IMR-90 (cell line): ENCODE results near the gene D2HGDH. TPM values are rescaled to one million over a fixed set of nuclear protein-coding genes. Genes with fewer than 3 reads are reported as not detected.

Experiments
- ATAC-seq: fragments of 200-7000 bp; cut with Tn5 transposase; 2 replicates; pipeline ENCODE4 v1.9.1; 2020; ENCODE audit warnings: low read depth, mild to moderate bottlenecking, moderate library complexity
- BruUV-seq: library from RNA; stranded (reverse); fragments of 400-500 nt; replicated peaks from 2 replicates; lab custom pipeline; 2021; lab: Mats Ljungman, UMichigan
- CTCF ChIA-PET: fragments of 300-600 bp; formaldehyde crosslinking; extraction: SDS; loops from one replicate; lab custom pipeline; 2021; ENCODE audit warnings: antibody characterized with exemption; lab: Yijun Ruan, JAX
- POLR2A ChIA-PET: fragments of 300-600 bp; sonication (Branson Sonifier 250); formaldehyde crosslinking; loops from one replicate; lab custom pipeline; 2022; ENCODE audit warnings: antibody characterized with exemption; ENCODE audit not compliant: unreplicated experiment; lab: Charles Lee
- DNase-seq: peaks from one replicate; pipeline ENCODE4 v3.0.0; 2013
- H2AFZ ChIP-seq: replicated peaks from 2 replicates; pipeline ENCODE3; 2013; ENCODE audit warnings: low read length, mild to moderate bottlenecking; ENCODE audit not compliant: poor library complexity
- H2AK5ac ChIP-seq: 2 replicates; pipeline ENCODE4 v1.6.1; 2013; ENCODE audit warnings: low read depth, low read length, inconsistent platforms
- H2AK9ac ChIP-seq: replicated peaks from 2 replicates; pipeline ENCODE3; 2013; ENCODE audit warnings: mild to moderate bottlenecking, low read depth, low read length, moderate library complexity; ENCODE audit not compliant: poor library complexity
- H2BK120ac ChIP-seq: 2 replicates; pipeline ENCODE4 v1.6.1; 2013; ENCODE audit warnings: low read depth, low read length, inconsistent platforms
- H2BK15ac ChIP-seq: 3 replicates; pipeline ENCODE4 v1.6.1; 2013; ENCODE audit warnings: low read depth, low read length, inconsistent platforms
- H2BK20ac ChIP-seq: 2 replicates; pipeline ENCODE4 v1.6.1; 2013; ENCODE audit warnings: low read depth, mild to moderate bottlenecking, inconsistent platforms, low read length, moderate library complexity
- H2BK5ac ChIP-seq: 2 replicates; pipeline ENCODE4 v1.6.1; 2013; ENCODE audit warnings: mild to moderate bottlenecking, low read depth, low read length, inconsistent platforms; ENCODE audit not compliant: poor library complexity, severe bottlenecking
- H3K14ac ChIP-seq: replicated peaks from 2 replicates; pipeline ENCODE4 v1.6.1; 2013; ENCODE audit warnings: low read depth, low read length, inconsistent platforms
- H3K18ac ChIP-seq: 2 replicates; pipeline ENCODE4 v1.6.1; 2013; ENCODE audit warnings: low read depth, low read length, control low read depth
- H3K23ac ChIP-seq: 2 replicates; pipeline ENCODE4 v1.6.1; 2013; ENCODE audit warnings: low read depth, low read length, inconsistent platforms
- H3K27ac ChIP-seq: 2 replicates; pipeline ENCODE4 v1.5.1; 2013; ENCODE audit warnings: mild to moderate bottlenecking, control low read depth, low read length; ENCODE audit not compliant: insufficient read depth
- H3K27me3 ChIP-seq: 2 replicates; pipeline ENCODE4 v1.6.1; 2013; ENCODE audit warnings: low read length; ENCODE audit not compliant: control insufficient read depth, insufficient read depth
- H3K36me3 ChIP-seq: 2 replicates; pipeline ENCODE4 v1.6.1; 2013; ENCODE audit warnings: low read length, mixed read lengths; ENCODE audit not compliant: control insufficient read depth, insufficient read depth
- H3K4ac ChIP-seq: 2 replicates; pipeline ENCODE4 v1.6.1; 2013; ENCODE audit warnings: low read depth, low read length, inconsistent platforms
- H3K4me1 ChIP-seq: 2 replicates; pipeline ENCODE4 v1.6.1; 2013; ENCODE audit warnings: low read length, mixed read lengths; ENCODE audit not compliant: control insufficient read depth, insufficient read depth
- H3K4me2 ChIP-seq: 2 replicates; pipeline ENCODE4 v1.6.1; 2013; ENCODE audit warnings: low read depth, mild to moderate bottlenecking, control low read depth, low read length, moderate library complexity
- H3K4me3 ChIP-seq: 2 replicates; pipeline ENCODE4 v1.5.1; 2013; ENCODE audit warnings: low read depth, mild to moderate bottlenecking, control low read depth, low read length, moderate library complexity; ENCODE audit not compliant: insufficient read depth
- H3K56ac ChIP-seq: 2 replicates; pipeline ENCODE4 v1.6.1; 2013; ENCODE audit warnings: low read length, inconsistent platforms; ENCODE audit not compliant: insufficient read depth; ENCODE audit errors: extremely low read depth
- H3K79me1 ChIP-seq, 2 experiments: 2 replicates each; pipeline ENCODE4 v1.6.1; 2013; ENCODE audit warnings: low read length in 2 of 2, inconsistent platforms in 1 of 2, low read depth in 1 of 2
- H3K9ac ChIP-seq: 2 replicates; pipeline ENCODE4 v1.6.1; 2013; ENCODE audit warnings: low read depth, low read length, control low read depth
- H3K9me1 ChIP-seq: 2 replicates; pipeline ENCODE4 v1.6.1; 2013; ENCODE audit warnings: low read length, inconsistent platforms; ENCODE audit not compliant: insufficient read depth
- H3K9me3 ChIP-seq: 2 replicates; pipeline ENCODE4 v1.6.1; 2013; ENCODE audit warnings: low read length; ENCODE audit not compliant: control insufficient read depth, insufficient read depth
- H4K20me1 ChIP-seq: 2 replicates; pipeline ENCODE4 v1.6.1; 2013; ENCODE audit warnings: low read length, inconsistent platforms; ENCODE audit not compliant: insufficient read depth
- H4K5ac ChIP-seq: 2 replicates; pipeline ENCODE4 v1.6.1; 2013; ENCODE audit warnings: mild to moderate bottlenecking, low read depth, low read length, control low read depth
- H4K8ac ChIP-seq, 2 experiments: 2 replicates each; pipeline ENCODE4 v1.6.1; 2013; ENCODE audit warnings: low read depth in 2 of 2, low read length in 2 of 2, control low read depth in 1 of 2, inconsistent platforms in 1 of 2
- H4K91ac ChIP-seq: 2 replicates; pipeline ENCODE4 v1.6.1; 2013; ENCODE audit warnings: low read depth, low read length, inconsistent platforms; ENCODE audit not compliant: insufficient read depth
- BHLHE40 ChIP-seq: fragments of 150-350 bp; IDR thresholded peaks from 2 replicates; pipeline ENCODE4 v1.6.1; 2016; ENCODE audit warnings: mild to moderate bottlenecking, low read depth, low read length
- CEBPB ChIP-seq: IDR thresholded peaks from 2 replicates; pipeline ENCODE4 v1.6.1; 2012; ENCODE audit warnings: low read depth, low read length, improper control_type of control experiment
- CHD1 ChIP-seq: IDR thresholded peaks from 2 replicates; pipeline ENCODE4 v1.6.1; 2012; ENCODE audit warnings: low read depth, low read length, improper control_type of control experiment
- CTCF ChIP-seq: conservative IDR thresholded peaks from 2 replicates; pipeline ENCODE4 v1.5.1; 2012; ENCODE audit warnings: mild to moderate bottlenecking, low read depth, low read length, improper control_type of control experiment
- ELK1 ChIP-seq: fragments of 150-350 bp; IDR thresholded peaks from 2 replicates; pipeline ENCODE4 v1.6.1; 2016; ENCODE audit warnings: low read depth, mild to moderate bottlenecking, low read length, moderate library complexity, borderline replicate concordance
- FOS ChIP-seq: fragments of 150-350 bp; IDR thresholded peaks from 2 replicates; pipeline ENCODE4 v1.6.1; 2016; ENCODE audit warnings: low read depth, low read length
- MAFK ChIP-seq: IDR thresholded peaks from 2 replicates; pipeline ENCODE4 v1.6.1; 2012; ENCODE audit warnings: low read depth, low read length, improper control_type of control experiment
- MAZ ChIP-seq: IDR thresholded peaks from 2 replicates; pipeline ENCODE4 v1.6.1; 2012; ENCODE audit warnings: low read depth, mild to moderate bottlenecking, low read length, improper control_type of control experiment, moderate library complexity, borderline replicate concordance
- MXI1 ChIP-seq: IDR thresholded peaks from 2 replicates; pipeline ENCODE4 v1.6.1; 2012; ENCODE audit warnings: low read depth, mild to moderate bottlenecking, low read length, moderate library complexity, borderline replicate concordance
- NFE2L2 ChIP-seq: fragments of 150-350 bp; IDR thresholded peaks from 2 replicates; pipeline ENCODE4 v1.6.1; 2016; ENCODE audit warnings: low read depth, mild to moderate bottlenecking, low read length
- POLR2A ChIP-seq: IDR thresholded peaks from 2 replicates; pipeline ENCODE4 v1.6.1; 2012; ENCODE audit warnings: mild to moderate bottlenecking, low read depth, low read length
- RAD21 ChIP-seq: IDR thresholded peaks from 2 replicates; pipeline ENCODE4 v1.6.1; 2012; ENCODE audit warnings: low read length, improper control_type of control experiment
- RCOR1 ChIP-seq: IDR thresholded peaks from 2 replicates; pipeline ENCODE4 v1.6.1; 2012; ENCODE audit warnings: mild to moderate bottlenecking, low read length, improper control_type of control experiment; ENCODE audit not compliant: insufficient replicate concordance
- RFX5 ChIP-seq: IDR thresholded peaks from 2 replicates; pipeline ENCODE4 v1.8.0; 2012; ENCODE audit warnings: low read depth, mild to moderate bottlenecking, low read length, moderate library complexity
- SMC3 ChIP-seq: fragments of 150-350 bp; IDR thresholded peaks from 2 replicates; pipeline ENCODE4 v1.6.1; 2016; ENCODE audit warnings: low read depth, mild to moderate bottlenecking, antibody characterized with exemption, low read length, moderate library complexity
- USF2 ChIP-seq: fragments of 150-350 bp; IDR thresholded peaks from 2 replicates; pipeline ENCODE4 v1.6.1; 2017; ENCODE audit warnings: mild to moderate bottlenecking, antibody characterized with exemption, low read length, low read depth
- WGBS, 2 experiments: methylation state at CpG; one replicate each; pipeline versions ENCODE4 v1.1.5 to v1.1.7; 2013; ENCODE audit warnings: missing lambda C conversion rate in 2 of 2; ENCODE audit not compliant: insufficient read length in 1 of 2; ENCODE audit errors: extremely low coverage in 2 of 2; 5-methylcytosine and 5-hydroxymethylcytosine counted together
- dilution Hi-C: fragments of 300-500 bp; cut with HindIII; formaldehyde crosslinking; loops from one replicate; pipeline ENCODE4 v1.14.3; 2018; ENCODE audit warnings: low sequenced_read_pairs; ENCODE audit not compliant: unreplicated experiment
- in situ Hi-C: fragments of 300-500 bp; cut with MboI; formaldehyde crosslinking; loops from 3 replicates; pipeline ENCODE4 v1.14.3; 2019; ENCODE audit warnings: low sequenced_read_pairs, inconsistent platforms, mixed read lengths
- intact Hi-C: fragments of 100-400 bp; cut with micrococcal nuclease; formaldehyde crosslinking; loops from 2 replicates; pipeline ENCODE4 v1.10.0; 2022
- polyA plus RNA-seq, 3 experiments: library from polyadenylated mRNA; depleted of rRNA; stranded (reverse); fragments of >200 nt; gene quantifications; 2 replicates each; pipeline ENCODE4 v1.2.3, GENCODE V29; 2012; ENCODE audit warnings: low replicate concordance in 1 of 3
- total RNA-seq: library from RNA; depleted of rRNA; stranded (reverse); fragments of >200 nt; gene quantifications from 2 replicates; pipeline ENCODE4 v1.2.3, GENCODE V29; 2012

The D2HGDH gene
- total and polyA plus RNA-seq, 2 of the 4 experiments (the other 2 are of a cell fraction): 6.3 to 22.1 TPM

GRCh38 chr2:241706537-241706936 is 27.9 kb upstream of the D2HGDH start:
- CTCF ChIA-PET: interaction anchor here (0.6 kb wide), 1 partner anchor 296 kb away, joined by 12 read pairs; no protein-coding TSS in a partner anchor
- Histone ChIP-seq H2BK15ac (no peak overlapping the region), H3K18ac (no peak overlapping the region), H3K4me1 (peaks cover 4% of the 10 kb centered on the region; the same call in 1 of the 2 replicates), H3K4ac (no peak overlapping the region), H3K36me3 (peaks cover 47% of the 10 kb centered on the region), H4K8ac (no peak overlapping the region), H2AFZ (no peak overlapping the region), H2AK9ac (no peak overlapping the region), H2AK5ac (no peak overlapping the region), H3K27me3 (no peaks in the 10 kb centered on the region), H3K9ac (no peak overlapping the region), H3K27ac (no peak overlapping the region), H3K23ac (no peak overlapping the region), H2BK20ac (no peak overlapping the region), H2BK120ac (no peak overlapping the region), H3K9me1 (peaks cover 7% of the 10 kb centered on the region; the same call in 1 of the 2 replicates), H4K91ac (no peak overlapping the region), H4K20me1 (peaks cover 16% of the 10 kb centered on the region), H3K56ac (no peak overlapping the region), H2BK5ac (no peak overlapping the region), H3K9me3 (peaks cover 4% of the 10 kb centered on the region; the same call in 1 of the 2 replicates), H3K4me3 (no peak overlapping the region), H4K5ac (no peak overlapping the region), H3K4me2 (no peak overlapping the region), H3K14ac (no peak overlapping the region), H3K79me1 (peaks cover 12 to 25% of the 10 kb centered on the region in 2 experiments; a peak in 3 of 4 replicates)
- in situ Hi-C loops: no loop called here
- dilution Hi-C loops: no loop called here
- DNase-seq: no peak
- ATAC-seq: no peak
- POLR2A ChIA-PET: no interaction called here
- BruUV-seq: no TSS peak
- no CpG with 5 or more reads among the region's 6 CpGs for WGBS, 2 experiments
- intact Hi-C loops: loop anchor here (10.0 kb wide), 1 partner anchor 168 kb away; no protein-coding TSS in a partner anchor
- TF ChIP-seq RAD21 (no peak), ELK1 (no peak), USF2 (no peak), RCOR1 (no peak), CHD1 (no peak), NFE2L2 (no peak), FOS (no peak), MAFK (no peak), POLR2A (no peak), CTCF (no peak), MXI1 (no peak), MAZ (no peak), BHLHE40 (no peak), CEBPB (no peak), RFX5 (no peak), SMC3 (no peak)
